Inflammatory macrophage treated with lipopolysaccharide for 4 hours (primary cell): ENCODE measurements around the gene HOXD1.

ENCODE experiments used
- DNase-seq: peaks from one replicate; pipeline ENCODE4 v3.0.0-alpha.2; 2020

HOXD1 gene

DNA sequence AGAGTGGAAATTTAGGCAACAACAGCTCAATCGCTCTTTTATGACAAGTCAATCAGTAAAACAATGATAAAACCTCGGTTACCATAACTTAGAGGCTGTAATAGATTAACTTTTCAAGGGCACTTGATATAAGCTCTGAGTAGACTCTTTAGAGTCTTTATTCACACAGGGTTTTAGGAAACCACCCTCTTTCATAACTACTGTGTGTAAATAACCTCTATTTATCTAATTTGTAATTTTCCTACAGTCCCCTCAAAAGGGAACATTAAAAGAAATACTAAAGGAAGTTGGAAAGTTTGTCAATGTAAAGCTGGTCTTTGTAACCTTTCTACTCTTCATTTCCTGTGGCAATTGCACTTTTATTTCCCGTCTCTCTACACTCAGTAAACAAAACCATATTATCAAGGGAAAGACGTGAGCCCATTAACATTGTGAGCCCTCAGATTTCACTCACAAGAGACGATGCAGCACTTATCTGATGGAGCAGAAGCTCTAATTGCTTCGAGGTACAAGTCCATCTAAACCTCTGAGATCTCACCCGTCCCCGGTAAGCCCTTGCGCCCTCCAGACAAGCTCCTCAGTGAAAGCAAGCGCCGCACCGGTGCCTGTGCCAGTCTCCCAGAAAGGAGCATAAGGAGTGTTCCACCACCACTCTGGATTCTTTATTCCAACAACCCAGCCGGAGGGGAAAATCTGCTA lies 1.1 kb upstream of the HOXD1 start:
- DNase-seq: no peak

DNA sequence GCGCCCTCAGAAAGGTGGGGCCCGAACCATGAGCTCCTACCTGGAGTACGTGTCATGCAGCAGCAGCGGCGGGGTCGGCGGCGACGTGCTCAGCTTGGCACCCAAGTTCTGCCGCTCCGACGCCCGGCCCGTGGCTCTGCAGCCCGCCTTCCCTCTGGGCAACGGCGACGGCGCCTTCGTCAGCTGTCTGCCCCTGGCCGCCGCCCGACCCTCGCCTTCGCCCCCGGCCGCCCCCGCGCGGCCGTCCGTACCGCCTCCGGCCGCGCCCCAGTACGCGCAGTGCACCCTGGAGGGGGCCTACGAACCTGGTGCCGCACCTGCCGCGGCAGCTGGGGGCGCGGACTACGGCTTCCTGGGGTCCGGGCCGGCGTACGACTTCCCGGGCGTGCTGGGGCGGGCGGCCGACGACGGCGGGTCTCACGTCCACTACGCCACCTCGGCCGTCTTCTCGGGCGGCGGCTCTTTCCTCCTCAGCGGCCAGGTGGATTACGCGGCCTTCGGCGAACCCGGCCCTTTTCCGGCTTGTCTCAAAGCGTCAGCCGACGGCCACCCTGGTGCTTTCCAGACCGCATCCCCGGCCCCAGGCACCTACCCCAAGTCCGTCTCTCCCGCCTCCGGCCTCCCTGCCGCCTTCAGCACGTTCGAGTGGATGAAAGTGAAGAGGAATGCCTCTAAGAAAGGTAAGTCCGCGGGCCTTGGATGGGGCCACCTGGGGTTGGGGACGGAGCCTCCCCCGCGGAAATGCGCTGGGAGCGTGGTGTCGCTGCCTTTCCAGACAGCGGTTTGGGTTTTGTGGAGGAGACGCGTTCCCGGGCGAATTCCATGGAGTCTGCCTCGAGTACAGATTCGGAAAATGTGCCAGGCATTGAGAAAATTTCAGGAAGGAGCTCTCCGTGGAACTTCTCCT lies 559 bp downstream of the HOXD1 start:
- DNase-seq: no peak

DNA sequence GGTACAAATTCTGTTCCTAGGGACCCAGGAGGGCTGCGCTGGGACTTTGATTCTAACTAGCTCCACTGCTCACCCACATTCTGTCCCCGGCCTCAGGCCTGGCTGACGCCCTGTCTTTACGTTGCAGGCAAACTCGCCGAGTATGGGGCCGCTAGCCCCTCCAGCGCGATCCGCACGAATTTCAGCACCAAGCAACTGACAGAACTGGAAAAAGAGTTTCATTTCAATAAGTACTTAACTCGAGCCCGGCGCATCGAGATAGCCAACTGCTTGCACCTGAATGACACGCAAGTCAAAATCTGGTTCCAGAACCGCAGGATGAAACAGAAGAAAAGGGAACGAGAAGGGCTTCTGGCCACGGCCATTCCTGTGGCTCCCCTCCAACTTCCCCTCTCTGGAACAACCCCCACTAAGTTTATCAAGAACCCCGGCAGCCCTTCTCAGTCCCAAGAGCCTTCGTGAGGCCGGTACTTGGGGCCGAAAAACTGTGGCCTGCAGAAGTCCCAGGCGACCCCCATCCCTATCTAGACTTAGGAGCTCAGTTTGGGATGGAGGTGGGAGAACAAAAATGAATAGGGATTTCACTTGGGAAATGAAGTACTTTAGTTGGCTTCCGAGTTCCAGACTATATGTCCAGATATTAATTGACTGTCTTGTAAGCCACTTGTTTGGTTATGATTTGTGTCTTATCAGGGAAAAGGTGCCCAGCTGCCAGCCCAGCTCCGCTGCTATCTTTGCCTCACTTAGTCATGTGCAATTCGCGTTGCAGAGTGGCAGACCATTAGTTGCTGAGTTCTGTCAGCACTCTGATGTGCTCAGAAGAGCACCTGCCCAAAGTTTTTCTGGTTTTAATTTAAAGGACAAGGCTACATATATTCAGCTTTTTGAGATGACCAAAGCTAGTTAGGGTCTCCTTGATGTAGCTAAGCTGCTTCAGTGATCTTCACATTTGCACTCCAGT lies 1.5 kb downstream of the HOXD1 start:
- no peak for DNase-seq

DNA sequence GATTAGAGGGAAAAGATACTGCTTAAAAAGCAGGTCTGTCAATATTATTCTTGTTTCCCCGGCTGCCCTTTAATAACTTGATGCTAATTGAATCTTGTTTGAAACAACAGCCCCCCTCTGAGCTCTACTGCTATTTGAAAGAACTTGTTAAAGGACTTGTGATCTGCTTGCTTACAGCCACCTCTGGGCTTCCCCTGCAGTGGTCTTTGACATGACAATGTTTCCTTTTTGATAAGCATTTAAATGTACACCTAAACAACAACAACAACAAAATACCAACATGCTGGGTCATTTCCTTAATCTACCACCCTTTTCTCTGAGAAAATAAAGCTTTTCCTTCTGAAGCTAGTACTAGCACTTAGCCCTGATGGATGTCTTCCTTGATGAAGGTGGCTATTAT lies 3.9 kb downstream of the HOXD1 start:
- DNase-seq: no peak

DNA sequence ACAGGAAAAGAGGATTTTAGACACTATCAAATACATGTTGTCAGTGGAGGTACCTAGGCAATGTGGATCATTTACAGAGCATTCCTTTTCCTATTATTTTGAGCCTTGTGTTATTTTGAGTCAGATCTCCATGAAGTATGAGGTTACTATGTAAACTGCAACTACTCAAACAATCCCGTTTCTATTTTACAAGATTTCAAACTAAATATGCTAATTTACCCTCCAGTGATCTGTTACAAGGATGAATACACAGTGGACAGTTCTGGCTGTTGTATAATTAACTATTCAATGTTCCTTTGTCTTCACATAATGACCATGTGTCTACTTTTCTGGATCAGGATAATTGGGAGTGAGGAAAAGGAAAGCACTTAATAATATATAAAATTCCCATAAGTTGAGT lies 4.6 kb downstream of the HOXD1 start:
- DNase-seq: no peak

DNA sequence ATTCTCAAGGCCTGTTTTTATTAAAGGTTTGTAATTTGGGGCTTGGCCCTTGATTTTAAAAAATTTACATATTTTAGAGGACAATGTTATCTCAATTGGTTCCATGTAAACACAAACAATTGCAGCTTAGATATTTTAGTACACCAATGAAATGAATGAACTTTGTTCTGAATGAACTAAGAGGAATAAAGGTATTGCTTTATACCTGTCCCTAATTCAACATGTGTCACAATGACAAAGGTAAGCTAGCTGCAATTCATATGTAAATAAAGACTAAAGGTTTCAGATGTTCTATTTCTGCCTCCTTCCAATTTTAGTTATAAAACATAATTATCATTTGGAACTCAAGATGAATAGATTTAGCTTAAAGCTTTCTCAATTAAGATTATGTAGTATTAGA lies 11.4 kb downstream of the HOXD1 start:
- DNase-seq: no peak

DNA sequence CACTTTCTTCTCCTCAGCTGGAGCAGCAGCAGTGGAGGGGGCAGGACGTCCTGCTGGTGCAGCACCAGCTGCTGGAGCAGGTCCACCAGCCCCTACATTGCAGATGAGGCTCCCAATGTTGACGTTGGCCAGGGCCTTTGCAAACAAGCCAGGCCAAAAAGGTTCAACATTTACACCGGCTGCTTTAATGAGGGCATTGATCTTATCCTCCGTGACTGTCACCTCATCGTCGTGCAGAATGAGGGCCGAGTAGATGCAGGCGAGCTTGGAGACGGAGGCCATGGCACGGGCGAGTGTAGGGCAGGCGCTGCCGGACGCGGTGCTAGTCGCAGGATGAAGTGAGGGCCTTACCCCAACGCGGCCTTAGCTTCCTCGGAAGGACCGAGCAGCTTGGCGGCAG lies 12.5 kb downstream of the HOXD1 start:
- no peak for DNase-seq

DNA sequence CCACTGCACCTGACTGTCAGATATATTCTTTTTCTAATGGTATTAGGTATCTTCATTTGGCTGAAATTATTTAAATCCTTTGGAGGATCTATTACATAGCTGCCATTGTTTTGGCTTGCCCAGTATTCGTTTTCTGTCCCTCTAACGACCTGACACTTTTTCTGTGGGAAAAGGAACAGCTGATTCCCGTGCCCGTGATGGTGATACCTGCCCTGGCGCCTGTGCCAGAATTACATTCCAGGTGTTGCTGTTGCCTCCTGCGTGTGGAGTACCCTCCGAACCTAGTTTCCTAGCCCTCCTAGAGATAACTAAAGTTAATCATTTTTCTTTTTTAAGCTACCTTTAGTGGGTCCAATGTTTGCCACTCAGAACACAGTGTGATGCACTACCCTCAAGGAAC lies 14.0 kb downstream of the HOXD1 start:
- no peak for DNase-seq

DNA sequence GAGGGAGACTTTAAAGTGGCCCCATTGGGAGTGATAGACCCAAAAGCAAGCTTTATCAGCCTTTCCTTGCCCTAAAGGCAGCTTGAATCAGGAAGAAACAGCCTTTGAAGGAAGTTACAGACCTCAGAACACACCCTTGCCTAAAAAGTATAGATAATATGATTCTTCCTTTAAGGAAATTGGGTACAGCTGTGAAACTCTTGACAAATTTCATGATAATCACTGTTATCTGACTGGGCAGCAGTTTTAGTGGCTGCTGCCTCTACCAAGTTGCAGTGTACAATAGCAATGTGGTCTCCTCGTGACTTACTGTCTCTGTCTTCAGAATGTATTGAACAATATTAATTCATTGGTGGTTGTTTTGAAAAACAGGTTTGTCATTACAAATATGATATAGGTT lies 16.7 kb downstream of the HOXD1 start:
- DNase-seq: no peak

DNA sequence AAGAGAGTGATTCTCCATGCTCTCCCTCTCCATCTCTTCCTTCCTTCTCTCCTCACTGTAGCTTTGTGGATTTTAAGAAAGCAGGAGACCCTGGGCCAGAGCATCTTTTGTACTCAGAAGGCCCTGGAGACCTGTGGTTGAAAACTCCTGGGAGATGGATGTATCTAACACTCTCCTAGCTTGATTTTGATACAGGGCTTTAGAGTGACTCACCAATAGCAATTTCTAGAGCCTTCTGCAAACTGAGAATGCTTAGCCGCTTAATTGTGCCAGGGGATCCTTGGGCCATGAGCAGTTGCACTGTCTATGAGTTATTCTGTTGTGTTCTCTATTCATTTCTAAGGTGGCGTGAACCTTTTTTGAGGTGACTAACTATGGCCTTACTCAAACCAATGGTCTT lies 17.7 kb downstream of the HOXD1 start:
- no peak for DNase-seq

DNA sequence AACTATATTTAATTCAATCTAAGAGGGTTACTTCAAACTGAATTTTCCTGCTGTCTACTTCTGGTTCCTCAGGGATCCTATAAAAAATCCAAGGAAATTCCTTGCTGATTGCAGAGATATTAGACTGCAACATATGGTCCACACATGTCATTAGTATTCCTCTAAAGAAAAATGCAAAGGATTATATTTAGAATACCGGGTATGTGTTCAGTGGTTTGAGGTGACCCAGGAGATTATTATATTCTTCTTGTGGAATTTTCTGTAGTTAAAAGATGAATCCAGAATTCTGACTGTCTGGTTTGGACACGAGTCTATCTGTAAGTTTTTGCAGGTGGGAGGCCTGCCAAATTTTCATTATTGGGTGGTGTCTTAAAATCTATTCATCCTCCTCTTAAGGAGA lies 18.2 kb downstream of the HOXD1 start:
- no peak for DNase-seq

DNA sequence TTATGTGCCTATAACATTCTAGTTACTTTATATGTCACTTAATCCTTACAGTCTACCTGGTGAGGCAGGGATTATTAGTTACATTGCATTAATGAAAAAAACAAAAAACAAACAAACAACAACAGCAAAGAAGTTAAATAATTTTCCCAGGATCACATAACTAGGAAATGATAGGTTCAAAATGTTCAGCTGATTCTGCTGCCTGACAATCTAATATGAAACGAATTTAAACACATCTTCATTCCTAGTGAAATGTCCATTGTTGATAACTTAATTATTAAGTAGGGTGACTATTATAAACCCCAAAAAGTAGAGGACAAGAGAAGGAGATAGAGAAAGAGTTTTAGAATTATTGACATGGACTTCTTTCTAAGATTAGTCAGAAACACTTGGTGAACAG lies 22.6 kb downstream of the HOXD1 start:
- DNase-seq: no peak

DNA sequence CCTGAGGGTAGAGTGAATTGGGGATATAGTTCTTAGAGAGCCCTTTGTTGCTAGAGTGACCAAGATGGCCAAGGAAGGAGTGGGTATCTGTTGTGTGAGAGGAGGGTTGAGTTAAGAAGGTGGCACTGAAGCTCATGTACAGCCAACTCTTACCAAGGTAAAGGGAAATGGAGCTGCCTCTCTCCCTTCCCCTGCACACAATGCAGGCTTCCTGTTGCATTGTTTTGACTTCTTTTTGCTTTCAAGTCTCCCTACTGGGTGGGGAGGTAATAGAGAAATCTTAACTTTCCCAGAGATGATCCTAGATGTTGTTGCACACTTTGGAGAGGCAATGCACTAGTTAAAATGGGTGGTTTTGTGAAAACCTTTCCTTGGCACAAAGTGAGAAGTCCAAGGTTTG lies 23.8 kb downstream of the HOXD1 start:
- DNase-seq: no peak

DNA sequence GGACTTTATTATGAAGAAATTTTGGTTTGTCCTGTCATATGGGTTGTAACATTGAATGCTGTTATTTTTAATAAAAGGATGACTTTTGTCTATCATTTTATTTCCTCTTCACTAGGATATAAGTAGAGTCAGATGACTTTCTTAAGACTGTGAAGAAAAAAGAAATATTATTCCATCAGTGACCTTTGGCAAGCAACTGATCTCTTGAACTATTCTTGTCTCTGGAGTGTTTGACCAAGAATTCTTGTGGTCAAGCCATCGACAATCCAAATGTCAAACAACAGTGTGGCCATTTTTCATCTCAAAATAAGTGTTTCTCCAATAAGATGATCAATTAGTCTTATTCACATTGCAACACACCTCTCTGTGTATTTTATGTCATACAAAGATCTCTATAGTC lies 24.9 kb downstream of the HOXD1 start:
- no peak for DNase-seq

DNA sequence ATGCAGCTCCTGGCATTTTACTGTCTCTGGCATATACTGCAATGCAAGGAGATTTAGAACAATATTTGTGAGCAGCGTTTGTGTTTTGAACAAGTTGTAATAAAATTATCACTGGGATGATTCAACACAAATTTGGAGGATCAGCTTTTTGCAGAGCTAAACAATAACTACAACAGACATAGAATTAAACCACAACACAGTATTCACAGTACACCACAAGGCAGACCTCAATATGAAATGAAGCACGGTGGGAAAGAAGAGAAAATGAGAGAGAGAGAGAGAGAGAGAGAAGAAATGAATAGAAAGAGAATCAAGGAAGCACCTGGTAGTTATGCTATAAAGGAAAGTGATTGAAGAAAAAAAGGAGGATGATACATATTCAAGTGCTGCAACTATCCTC lies 39.4 kb downstream of the HOXD1 start:
- DNase-seq: no peak

DNA sequence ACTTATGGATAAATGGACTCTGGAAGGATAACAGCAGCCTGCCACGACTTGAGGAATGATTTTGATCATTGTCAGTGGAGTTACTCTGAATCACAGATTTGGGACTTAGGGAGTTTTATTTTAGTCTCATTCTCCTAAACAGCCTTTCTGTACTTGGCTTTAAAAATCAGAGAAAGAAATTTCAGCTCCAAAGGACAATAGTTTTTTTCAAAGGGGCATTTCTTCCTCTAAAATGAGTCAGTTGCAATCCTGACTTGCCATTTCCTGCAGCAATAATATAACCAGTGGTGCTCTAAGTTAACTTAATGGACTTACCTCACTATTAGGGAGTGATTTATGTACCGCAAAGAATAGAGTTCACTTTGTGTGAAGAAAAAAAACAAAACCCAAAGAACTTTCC lies 45.7 kb downstream of the HOXD1 start:
- DNase-seq: no peak

DNA sequence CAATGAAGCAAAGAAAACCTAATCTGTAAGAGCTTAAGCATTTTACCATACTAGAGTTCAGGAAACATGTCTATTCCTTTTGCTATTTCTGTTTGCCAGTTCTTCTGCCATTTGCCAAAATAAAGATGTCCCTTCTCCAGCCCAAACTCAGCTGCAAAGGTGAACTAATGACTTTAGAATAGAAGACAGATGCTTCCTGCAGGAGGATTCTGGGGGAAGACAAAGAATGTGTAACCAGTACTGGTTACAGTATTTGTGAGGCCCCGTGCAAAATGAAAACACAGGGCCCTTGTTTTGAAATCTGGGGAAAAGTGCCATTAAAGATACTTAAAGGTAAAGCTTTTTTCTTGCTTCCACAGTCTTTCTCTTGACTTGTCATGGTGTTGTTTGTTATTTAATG lies 46.5 kb downstream of the HOXD1 start:
- no peak for DNase-seq

DNA sequence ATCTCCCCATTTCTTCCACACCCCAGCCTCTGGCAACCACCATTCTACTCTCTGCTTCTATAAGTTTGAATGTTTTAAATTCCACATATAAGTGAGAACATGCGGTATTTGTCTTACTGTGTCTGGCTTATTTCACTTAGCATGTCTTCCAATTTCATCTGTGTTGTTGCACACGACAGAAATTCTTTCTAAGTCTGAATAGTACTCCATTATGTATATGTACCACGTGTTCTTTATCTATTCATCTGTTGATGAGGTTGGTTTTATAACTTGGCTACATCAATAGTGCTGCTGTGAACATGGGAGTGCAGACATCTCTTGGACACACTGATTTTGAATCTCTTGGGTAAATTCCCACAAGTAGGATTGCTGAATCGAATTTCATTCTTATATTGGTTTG lies 49.0 kb downstream of the HOXD1 start:
- DNase-seq: no peak

DNA sequence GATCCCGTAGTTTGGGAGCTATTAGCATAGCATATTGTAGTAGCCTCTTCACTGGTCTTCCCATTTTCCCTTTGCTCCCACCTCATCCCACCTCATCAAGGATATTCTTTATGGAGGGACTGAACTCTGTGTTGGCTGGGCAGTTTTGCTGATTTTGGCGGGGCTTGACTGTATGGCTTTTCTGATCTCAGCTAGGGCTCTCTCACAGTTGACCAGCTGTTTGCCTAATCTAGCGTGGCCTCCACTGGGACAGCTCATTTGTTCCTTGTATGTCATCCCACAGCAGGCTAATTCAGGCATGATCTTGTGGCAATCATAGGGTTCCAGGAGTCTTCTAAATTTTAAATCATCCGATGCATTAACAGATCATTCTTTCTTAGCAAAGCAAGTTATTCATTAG lies 50.6 kb downstream of the HOXD1 start:
- DNase-seq: no peak

DNA sequence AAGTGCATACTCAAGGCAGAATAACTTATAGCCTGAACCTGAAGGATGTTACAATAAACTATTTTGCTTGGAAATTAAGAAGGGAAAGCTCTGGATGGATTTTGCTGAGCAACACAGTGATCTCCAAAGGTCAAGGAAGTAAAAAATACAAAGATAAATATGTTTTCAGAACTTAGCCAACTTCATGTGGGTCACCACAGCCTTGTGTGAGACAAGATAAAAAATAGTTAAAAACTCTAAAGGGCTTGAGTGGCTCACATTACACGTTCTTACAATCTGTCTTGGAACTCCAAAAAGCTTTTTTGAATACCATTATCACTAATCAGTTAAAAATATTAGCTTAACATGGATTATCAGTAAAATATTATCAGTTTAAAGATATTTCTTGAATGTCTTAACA lies 51.8 kb downstream of the HOXD1 start:
- DNase-seq: no peak
